CD14-positive monocyte (primary cell): ENCODE data around the gene EMD. TPM values are rescaled to one million over a fixed set of nuclear protein-coding genes. Genes with fewer than 3 reads are reported as not detected.

Source experiments
- DNase-seq, 3 donors: peaks; one replicate each; pipeline ENCODE4 v3.0.0-alpha.2; 2011 to 2022
- H2AFZ ChIP-seq: 2 replicates; pipeline ENCODE4 v1.6.0; 2012; ENCODE audit warnings: mild to moderate bottlenecking, low read depth, low read length, inconsistent platforms; ENCODE audit not compliant: insufficient read depth, poor library complexity, severe bottlenecking
- H3K27ac ChIP-seq, 2 donors: 1 replicate in 1 of 2; 2 replicates in 1 of 2; pipeline ENCODE4 v1.5.1; 2012 to 2013; ENCODE audit warnings: low read length in 2 of 2, control low read depth in 1 of 2, inconsistent platforms in 1 of 2, low read depth in 1 of 2, mild to moderate bottlenecking in 1 of 2
- H3K27me3 ChIP-seq, 2 donors: one replicate each; pipeline versions ENCODE4 v1.6.0 to v1.6.1; 2011 to 2013; ENCODE audit warnings: low read length in 2 of 2; ENCODE audit not compliant: control insufficient read depth in 2 of 2, insufficient read depth in 2 of 2
- H3K36me3 ChIP-seq, 2 donors: replicated peaks in 1 of 2; 1 replicate in 1 of 2; 2 replicates in 1 of 2; pipeline versions ENCODE4 v1.5.1 to v1.6.1; 2012 to 2013; ENCODE audit warnings: low read length in 2 of 2, control low read depth in 1 of 2, inconsistent platforms in 1 of 2, mild to moderate bottlenecking in 1 of 2; ENCODE audit not compliant: insufficient read depth in 2 of 2, control insufficient read depth in 1 of 2
- H3K4me1 ChIP-seq, 2 donors: 1 replicate in 1 of 2; 2 replicates in 1 of 2; pipeline versions ENCODE4 v1.5.1 to v1.6.1; 2012 to 2013; ENCODE audit warnings: low read length in 2 of 2, control low read depth in 1 of 2, inconsistent platforms in 1 of 2, mild to moderate bottlenecking in 1 of 2, moderate library complexity in 1 of 2; ENCODE audit not compliant: insufficient read depth in 2 of 2, control insufficient read depth in 1 of 2
- H3K4me2 ChIP-seq: replicated peaks from 2 replicates; pipeline ENCODE3; 2012; ENCODE audit warnings: low read length, moderate library complexity, mild to moderate bottlenecking; ENCODE audit not compliant: poor library complexity, severe bottlenecking; ENCODE audit errors: extremely low read depth
- H3K4me3 ChIP-seq, 3 experiments: fragments of 200-600 bp in 1 of 3; sonication (generic) in 1 of 3; replicated peaks in 1 of 3; 1 replicate in 2 of 3; 2 replicates in 1 of 3; pipeline ENCODE4 v1.5.1; 2011 to 2013; ENCODE audit warnings: low read length in 3 of 3, mild to moderate bottlenecking in 3 of 3, control low read depth in 2 of 3, low read depth in 2 of 3, inconsistent platforms in 1 of 3, moderate library complexity in 1 of 3
- H3K79me2 ChIP-seq: 2 replicates; pipeline ENCODE4 v1.6.0; 2012; ENCODE audit warnings: mild to moderate bottlenecking, control low read depth, inconsistent platforms, low read length, moderate library complexity; ENCODE audit not compliant: insufficient read depth
- H3K9ac ChIP-seq: 2 replicates; pipeline ENCODE4 v1.6.0; 2017; ENCODE audit warnings: low read length, mild to moderate bottlenecking; ENCODE audit not compliant: insufficient read depth, poor library complexity, severe bottlenecking
- H3K9me3 ChIP-seq, 2 donors: replicated peaks in 1 of 2; 1 replicate in 1 of 2; 2 replicates in 1 of 2; pipeline versions ENCODE4 v1.5.1 to v1.6.1; 2012 to 2013; ENCODE audit warnings: low read length in 2 of 2, control low read depth in 1 of 2; ENCODE audit not compliant: control insufficient read depth in 1 of 2, insufficient read depth in 1 of 2
- H4K20me1 ChIP-seq: 2 replicates; pipeline ENCODE4 v1.6.0; 2012; ENCODE audit warnings: mild to moderate bottlenecking, low read length, control low read depth, moderate library complexity; ENCODE audit not compliant: insufficient read depth
- H3K27ac Mint-ChIP-seq, 7 donors: one replicate each; pipeline ENCODE4 v1.8.0; 2020; ENCODE audit warnings: mild to moderate bottlenecking in 7 of 7, mixed read lengths in 7 of 7, moderate library complexity in 6 of 7, inconsistent platforms in 2 of 7
- H3K27me3 Mint-ChIP-seq, 3 donors: one replicate each; pipeline ENCODE4 v1.8.0; 2021 to 2022; ENCODE audit warnings: low read depth in 3 of 3, mild to moderate bottlenecking in 3 of 3, mixed read lengths in 3 of 3, moderate library complexity in 3 of 3, inconsistent platforms in 1 of 3
- H3K36me3 Mint-ChIP-seq, 2 donors: one replicate each; pipeline ENCODE4 v1.8.0; 2020; ENCODE audit warnings: mixed read lengths in 2 of 2, inconsistent platforms in 1 of 2, mild to moderate bottlenecking in 1 of 2
- H3K4me1 Mint-ChIP-seq: one replicate; pipeline ENCODE4 v1.8.0; 2020; ENCODE audit warnings: mild to moderate bottlenecking, mixed read lengths
- H3K4me3 Mint-ChIP-seq, 2 donors: one replicate each; pipeline ENCODE4 v1.8.0; 2020; ENCODE audit warnings: mild to moderate bottlenecking in 2 of 2, mixed read lengths in 2 of 2, moderate library complexity in 1 of 2
- H3K9me3 Mint-ChIP-seq, 7 donors: one replicate each; pipeline ENCODE4 v1.8.0; 2020 to 2022; ENCODE audit warnings: mixed read lengths in 7 of 7, mild to moderate bottlenecking in 6 of 7, moderate library complexity in 6 of 7, inconsistent platforms in 2 of 7
- CTCF ChIP-seq: fragments of 200-600 bp; IDR thresholded peaks from one replicate; pipeline ENCODE4 v1.8.0; 2022; ENCODE audit warnings: antibody characterized with exemption, mild to moderate bottlenecking
- WGBS: methylation state at CpG from one replicate; pipeline ENCODE4 v1.1.5; 2013; ENCODE audit warnings: missing lambda C conversion rate; ENCODE audit not compliant: insufficient coverage; 5-methylcytosine and 5-hydroxymethylcytosine counted together
- intact Hi-C, 2 donors: fragments of 100-400 bp; cut with micrococcal nuclease; formaldehyde crosslinking; loops; one replicate each; pipeline versions ENCODE4 v1.15.0 to v1.15.1; 2023
- polyA plus RNA-seq, 3 donors: library from polyadenylated mRNA; depleted of rRNA in 1 of 3; unstranded in 2 of 3; stranded (reverse) in 1 of 3; fragments of 300-500 nt in 2 of 3; fragments of >200 nt in 1 of 3; fragmentation: Illumina TruSeq in 2 of 3; gene quantifications; 1 replicate in 2 of 3; 2 replicates in 1 of 3; pipeline ENCODE4 v1.2.3, GENCODE V29; 2012 to 2021

Gene EMD
- polyA plus RNA-seq, 3 donors, result 14.0 to 126 (median 17.6) TPM

GRCh38 chrX:154350429-154351182 lies 28.5 kb upstream of the EMD start:
- Histone ChIP-seq H4K20me1 (peaks cover 80% of the 10 kb centered on the region), H3K79me2 (peaks cover 8% of the 10 kb centered on the region), H3K4me1 (peaks cover 30 to 51% of the 10 kb centered on the region in 2 donors), H3K4me2 (no peak overlapping the region), H3K9ac (no peak overlapping the region), H3K27ac (peak overlapping the region in 1 of 2 donors; percentile 34), H2AFZ (no peak overlapping the region), H3K27me3 (no peaks in the 10 kb centered on the region), H3K4me3 (no peak overlapping the region), H3K36me3 (peaks cover 73% of the 10 kb centered on the region in 2 donors), H3K9me3 (no peaks in the 10 kb centered on the region)
- Mint-ChIP-seq H3K27ac (peak overlapping the region in 6 of 7 donors; percentile 12 to 72 (median 53)), H3K9me3 (no peaks in the 10 kb centered on the region), H3K4me1 (peaks cover 21% of the 10 kb centered on the region), H3K36me3 (peaks cover 44 to 66% of the 10 kb centered on the region in 2 donors), H3K4me3 (no peak overlapping the region), H3K27me3 (peaks cover 0 to 4% (median 0%) of the 10 kb centered on the region in 3 donors)
- no peak for DNase-seq
- WGBS, result 88% methylated on average over 5 of the region's 19 CpGs
- intact Hi-C loops, result no loop called here
- peak; percentile 13 for TF ChIP-seq CTCF

DNA sequence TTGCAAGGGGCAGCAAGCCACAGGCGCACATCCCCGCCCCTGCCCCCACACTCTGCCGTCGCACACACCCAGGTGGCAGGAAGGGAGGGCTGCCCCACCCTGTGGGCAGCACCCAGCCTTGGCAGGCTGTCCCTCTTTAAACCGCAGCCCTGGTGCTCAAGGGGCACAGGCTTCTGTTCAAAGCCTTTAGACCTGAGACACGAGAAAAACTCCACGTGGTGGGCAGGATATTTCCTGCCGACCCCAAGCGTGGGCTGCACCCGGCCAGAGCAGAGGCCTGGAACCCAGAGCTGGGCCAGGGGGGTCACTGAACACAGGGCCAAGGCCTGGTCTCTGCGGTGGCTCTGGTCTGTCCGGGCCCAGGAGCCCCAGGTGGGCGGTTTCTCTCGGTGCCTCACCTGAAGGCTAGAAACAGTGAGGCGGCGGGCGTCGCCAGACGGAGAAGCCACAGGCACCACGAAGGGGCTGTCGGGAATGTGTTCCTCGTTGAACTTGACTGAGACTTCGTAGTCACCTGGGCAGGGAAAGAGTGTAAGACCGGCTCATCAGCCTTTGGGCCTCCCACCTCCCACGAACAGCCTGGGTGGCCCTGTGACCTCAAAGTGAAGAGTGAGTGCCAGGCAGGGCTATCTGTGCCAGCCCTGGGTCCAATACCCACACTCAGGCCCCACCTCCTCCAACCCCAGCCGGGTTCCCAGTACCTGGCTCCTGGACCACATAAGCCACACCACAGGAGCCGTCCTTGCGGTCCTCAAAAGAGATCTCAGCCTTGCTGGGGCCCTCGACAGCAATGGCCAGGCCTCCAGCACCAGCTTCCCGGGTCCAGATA lies 27.7 kb upstream of the EMD start:
- Histone ChIP-seq H3K4me2 (no peak overlapping the region), H3K9ac (no peak overlapping the region), H3K4me1 (peaks cover 30 to 51% of the 10 kb centered on the region in 2 donors), H3K27me3 (no peaks in the 10 kb centered on the region), H2AFZ (no peak overlapping the region), H4K20me1 (peaks cover 88% of the 10 kb centered on the region), H3K9me3 (no peaks in the 10 kb centered on the region), H3K79me2 (peaks cover 15% of the 10 kb centered on the region), H3K4me3 (no peak overlapping the region), H3K27ac (peak overlapping the region; percentile 4 to 26), H3K36me3 (peaks cover 81% of the 10 kb centered on the region in 2 donors)
- H3K36me3 Mint-ChIP-seq, result peaks cover 47 to 74% of the 10 kb centered on the region in 2 donors
- H3K27ac Mint-ChIP-seq, result peak overlapping the region in 5 of 7 donors; percentile 16 to 62 (median 26)
- peaks cover 21% of the 10 kb centered on the region for H3K4me1 Mint-ChIP-seq
- H3K9me3 Mint-ChIP-seq, result no peaks in the 10 kb centered on the region
- intact Hi-C loops, result no loop called here
- no peak overlapping the region for H3K4me3 Mint-ChIP-seq
- peaks cover 0 to 4% (median 0%) of the 10 kb centered on the region in 3 donors for H3K27me3 Mint-ChIP-seq
- no peak for TF ChIP-seq CTCF
- DNase-seq, result no peak
- 71% methylated on average over 19 of the region's 30 CpGs for WGBS
